ENCODE results near the gene KPTN.
A peak's percentile ranks its signal among the peaks of the same experiment; 100 is the strongest.

Gene KPTN

DNA sequence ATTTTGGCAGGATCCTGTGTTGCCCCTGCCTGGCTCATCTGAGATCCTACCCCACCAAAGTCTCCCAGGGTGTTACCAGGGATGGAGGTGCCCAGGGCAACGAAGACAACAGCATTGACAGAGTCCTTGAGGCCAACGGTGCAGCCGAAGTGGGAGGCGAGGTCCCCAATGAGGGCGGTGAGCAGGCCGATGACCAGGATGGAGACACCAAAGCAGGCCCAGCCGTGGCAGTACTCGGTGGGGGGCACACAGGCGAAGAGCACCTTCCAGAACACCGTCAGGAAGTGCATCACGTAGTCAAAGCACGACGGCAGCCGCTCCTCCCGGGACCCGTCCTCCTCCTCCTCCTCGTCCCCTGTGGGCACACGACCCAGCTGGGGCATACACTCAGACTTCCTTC, 51.9 kb downstream of the KPTN start:
- no peak for DNase-seq

DNA sequence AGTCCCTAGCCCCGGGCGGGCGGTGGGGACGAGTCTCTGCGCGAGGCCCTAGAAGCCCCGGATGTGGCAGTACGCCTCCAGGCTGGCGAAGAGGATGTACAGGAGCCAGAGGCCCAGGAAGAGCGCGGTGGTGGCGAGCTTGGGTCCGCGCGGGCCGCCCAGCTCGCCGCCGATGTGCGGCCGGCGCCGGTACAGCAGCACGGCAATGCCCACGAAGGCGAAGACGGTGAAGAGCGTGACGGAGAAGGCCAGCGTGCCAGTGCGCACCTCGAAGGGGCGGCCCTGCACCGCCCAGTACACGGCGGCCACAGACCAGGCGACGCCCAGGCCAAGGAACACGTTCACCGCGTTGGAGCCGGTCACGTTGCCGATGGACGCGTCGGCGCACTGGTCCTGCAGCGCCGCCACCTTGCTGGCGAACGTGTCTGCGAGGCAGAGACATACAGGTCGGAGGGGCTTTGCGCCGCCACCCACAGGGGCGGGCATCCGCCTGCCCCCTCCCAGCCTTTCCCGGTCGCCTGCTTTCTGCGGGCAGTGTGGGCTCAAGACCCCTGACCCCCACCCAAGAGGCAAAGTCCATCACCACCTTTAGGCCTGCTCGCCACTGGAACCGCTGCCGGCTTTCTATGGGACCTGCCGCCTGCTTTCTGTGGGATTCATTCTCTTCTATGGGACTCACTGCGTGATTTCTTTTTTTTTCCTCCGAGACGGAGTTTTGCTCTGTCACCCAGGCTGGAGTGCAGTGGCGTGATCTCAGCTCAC, 53.8 kb downstream of the KPTN start:
- no peak for DNase-seq

- no peak for DNase-seq
Measured at GRCh38 chr19:47429140-47429793, 54.8 kb downstream of the KPTN start.

GRCh38 chr19:47428177-47428894, 55.7 kb downstream of the KPTN start:
- DNase-seq: peak; percentile 96

- peak; percentile 15 for DNase-seq
Measured at GRCh38 chr19:47427241-47428176, 56.5 kb downstream of the KPTN start.
